ENCODE measurements around the gene PPP1R9A. TPM values are rescaled to one million over a fixed set of nuclear protein-coding genes. Genes with fewer than 3 reads are reported as not detected.

The PPP1R9A gene
- total RNA-seq, 1 donor from 2014 or later: 14.1 TPM

DNA sequence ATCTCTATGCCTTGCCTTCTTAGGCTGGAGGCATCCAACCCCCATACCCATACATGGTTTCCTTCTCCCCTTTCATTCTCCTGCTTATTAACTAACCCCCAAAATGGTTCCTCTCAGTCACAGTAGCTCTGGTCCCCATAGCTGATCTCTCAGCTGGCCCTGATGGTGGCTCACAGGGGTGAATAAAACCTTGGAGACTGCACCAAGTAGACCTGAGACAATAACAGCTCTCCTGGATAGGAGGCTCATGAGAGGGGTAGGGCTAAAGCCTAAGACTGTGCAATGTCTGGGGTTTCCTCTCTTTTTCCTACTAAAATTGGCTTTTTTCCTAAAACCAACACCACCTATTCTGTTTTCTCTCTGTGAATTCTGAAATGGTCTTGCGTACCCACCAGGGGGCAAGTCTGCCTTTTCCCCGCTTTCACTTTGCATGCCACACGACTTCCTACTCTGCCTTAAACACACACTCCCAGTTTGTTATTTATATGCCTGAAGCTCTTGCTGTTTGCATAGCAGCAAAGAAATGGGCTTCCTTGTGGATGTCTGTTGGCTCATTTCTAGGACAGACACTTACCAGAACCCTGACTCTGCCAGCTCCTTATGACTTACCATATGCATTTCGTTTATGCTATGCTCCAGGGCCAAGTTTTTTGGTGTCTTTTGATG lies 435.4 kb downstream of the PPP1R9A start:
- TF ChIP-seq, protein P1, sequence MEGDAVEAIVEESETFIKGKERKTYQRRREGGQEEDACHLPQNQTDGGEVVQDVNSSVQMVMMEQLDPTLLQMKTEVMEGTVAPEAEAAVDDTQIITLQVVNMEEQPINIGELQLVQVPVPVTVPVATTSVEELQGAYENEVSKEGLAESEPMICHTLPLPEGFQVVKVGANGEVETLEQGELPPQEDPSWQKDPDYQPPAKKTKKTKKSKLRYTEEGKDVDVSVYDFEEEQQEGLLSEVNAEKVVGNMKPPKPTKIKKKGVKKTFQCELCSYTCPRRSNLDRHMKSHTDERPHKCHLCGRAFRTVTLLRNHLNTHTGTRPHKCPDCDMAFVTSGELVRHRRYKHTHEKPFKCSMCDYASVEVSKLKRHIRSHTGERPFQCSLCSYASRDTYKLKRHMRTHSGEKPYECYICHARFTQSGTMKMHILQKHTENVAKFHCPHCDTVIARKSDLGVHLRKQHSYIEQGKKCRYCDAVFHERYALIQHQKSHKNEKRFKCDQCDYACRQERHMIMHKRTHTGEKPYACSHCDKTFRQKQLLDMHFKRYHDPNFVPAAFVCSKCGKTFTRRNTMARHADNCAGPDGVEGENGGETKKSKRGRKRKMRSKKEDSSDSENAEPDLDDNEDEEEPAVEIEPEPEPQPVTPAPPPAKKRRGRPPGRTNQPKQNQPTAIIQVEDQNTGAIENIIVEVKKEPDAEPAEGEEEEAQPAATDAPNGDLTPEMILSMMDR (conservative IDR thresholded peaks at IDR 0.05; ENCODE audit: low read depth, low read length): no peak
- no peak overlapping the region for H3K4me3 ChIP-seq (ENCODE audit: low read depth, low read length)
- no peak for DNase-seq (ENCODE audit: low read depth)
